Motor neuron (in vitro differentiated cells): ENCODE measurements around the gene MTMR10. TPM values are rescaled to one million over a fixed set of nuclear protein-coding genes. Genes with fewer than 3 reads are reported as not detected.

Experiments
- ATAC-seq, 8 experiments: fragments of 200-7000 bp; cut with Tn5 transposase; replicated peaks in 6 of 8; 2 replicates each; pipeline ENCODE4 v1.8.0; 2021; ENCODE audit warnings: mild to moderate bottlenecking in 8 of 8, moderate library complexity in 8 of 8
- H3K27ac ChIP-seq, 2 donors: fragments of 250-450 bp; sonication (Bioruptor Pico); 2 replicates each; pipeline ENCODE4 v1.9.0; 2021; ENCODE audit warnings: antibody characterized with exemption in 2 of 2, mild to moderate bottlenecking in 2 of 2, moderate library complexity in 1 of 2
- H3K4me1 ChIP-seq, 2 donors: fragments of 250-450 bp; sonication (Bioruptor Pico); replicated peaks in 1 of 2; 2 replicates each; pipeline ENCODE4 v1.6.1; 2021; ENCODE audit warnings: antibody characterized with exemption in 2 of 2, mild to moderate bottlenecking in 2 of 2, moderate library complexity in 1 of 2
- H3K4me3 ChIP-seq, 5 donors: fragments of 250-450 bp; sonication (Bioruptor Pico); 2 replicates each; pipeline ENCODE4 v1.9.0; 2021; ENCODE audit warnings: antibody characterized with exemption in 5 of 5, mild to moderate bottlenecking in 5 of 5, moderate library complexity in 4 of 5
- WGBS, 10 experiments: fragments of 450-650 bp; shearing (Covaris generic); methylation state at CpG; one replicate each; pipeline ENCODE4 v1.0.0; 2022; 5-methylcytosine and 5-hydroxymethylcytosine counted together
- in situ Hi-C, 9 experiments: fragments of 400-800 bp; cut with MboI; loops; one replicate each; pipeline ENCODE4 v1.15.0; 2021; ENCODE audit warnings: low sequenced_read_pairs in 9 of 9, low pct_unique_long_range_greater_than_20kb in 2 of 9; ENCODE audit not compliant: unreplicated experiment in 9 of 9
- total RNA-seq, 8 experiments: library from RNA; unstranded; fragments of 300-600 nt; gene quantifications; 2 replicates each; pipeline versions ENCODE4 v1.2.3 to v1.2.4, GENCODE V29; 2022

MTMR10 gene
- total RNA-seq, 8 experiments from 2014 or later = 6.5 to 68.7 (median 14.7) TPM

DNA sequence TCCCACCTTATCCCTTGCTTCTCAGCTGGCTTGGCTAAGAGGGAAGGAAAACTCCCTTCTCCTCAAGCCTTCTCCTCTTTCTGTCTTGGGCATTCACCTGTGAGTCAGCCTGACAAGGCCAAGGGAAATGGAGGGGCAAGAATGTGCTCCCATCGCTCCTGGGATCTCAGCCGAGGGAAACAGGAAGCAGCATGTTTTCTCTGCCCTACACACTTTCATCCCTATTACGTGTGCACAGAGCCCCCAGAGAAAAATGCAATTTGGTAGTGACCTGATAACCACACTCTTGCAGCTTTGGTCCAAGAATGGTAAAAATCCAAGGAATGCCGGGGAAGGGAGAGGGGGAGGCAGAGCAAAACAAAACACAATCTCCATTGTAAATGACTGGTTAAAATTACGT is 32.9 kb upstream of the MTMR10 start:
- 11 to 80% (median 43%) methylated on average over 1 to 5 of the region's 5 CpGs for WGBS, 10 experiments
- peak in 2 of 8 experiments; percentile 28 to 62 for ATAC-seq
- in situ Hi-C loops = no loop called here
- no peak overlapping the region for H3K4me3 ChIP-seq
- H3K27ac ChIP-seq = no peak overlapping the region
- peaks cover 0 to 20% of the 10 kb centered on the region in 2 donors for H3K4me1 ChIP-seq

DNA sequence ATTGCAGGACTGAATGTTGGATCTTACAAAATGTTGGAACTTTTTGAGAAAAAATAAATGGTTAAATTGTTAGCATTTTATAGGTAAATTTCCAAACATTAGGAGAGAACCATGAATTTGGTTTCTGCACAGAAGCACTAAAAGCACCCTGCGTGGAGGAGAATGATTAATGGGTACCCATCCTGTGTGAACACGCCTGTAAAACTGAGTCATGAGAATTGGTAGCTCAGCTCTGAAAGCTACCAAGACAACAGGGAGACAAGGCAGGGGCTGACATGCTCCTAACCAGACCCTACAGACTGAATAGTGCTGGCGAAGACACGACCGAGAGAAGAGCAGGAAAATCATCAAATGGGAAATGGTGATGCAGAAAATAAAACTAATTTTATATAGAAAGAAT is 32.4 kb upstream of the MTMR10 start:
- H3K4me3 ChIP-seq = no peak overlapping the region
- in situ Hi-C loops = no loop called here
- H3K27ac ChIP-seq = no peak overlapping the region
- WGBS, 10 experiments = 63 to 100% (median 84%) methylated on average over 1 to 5 of the region's 5 CpGs; no CpG with 5 or more reads in 2 of the 10 experiments
- ATAC-seq = no peak
- peaks cover 0 to 20% of the 10 kb centered on the region in 2 donors for H3K4me1 ChIP-seq

DNA sequence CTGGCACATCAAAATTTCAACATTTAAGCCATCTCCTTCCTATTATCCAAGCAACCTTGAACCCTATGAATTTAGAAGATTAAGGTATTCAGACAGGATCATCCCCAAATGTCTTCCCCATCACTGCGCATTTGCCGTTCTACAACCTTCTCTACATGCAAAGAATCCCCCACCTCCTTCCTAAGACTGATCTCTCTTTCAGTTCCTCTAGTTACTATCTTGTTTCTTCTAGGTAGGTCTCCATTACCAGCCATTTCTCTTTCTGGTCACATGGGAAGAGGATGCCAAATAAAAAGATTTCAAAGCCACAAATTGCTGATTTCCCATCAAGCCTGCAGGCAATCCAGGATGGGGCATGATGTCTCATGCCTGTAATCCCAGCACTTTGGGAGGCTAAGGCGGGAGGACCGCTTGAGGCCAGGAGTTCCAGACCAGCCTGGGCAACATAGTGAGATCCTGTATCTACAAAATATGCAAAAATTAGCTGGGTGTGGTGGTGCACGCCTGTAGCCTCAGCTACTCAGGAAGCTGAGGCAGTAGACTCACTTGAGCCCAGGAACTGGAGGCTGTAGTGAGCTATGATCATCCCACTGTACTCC is 29.7 kb upstream of the MTMR10 start:
- WGBS, 10 experiments = 73 to 100% (median 93%) methylated on average over 2 to 5 of the region's 5 CpGs; no CpG with 5 or more reads in 1 of the 10 experiments
- H3K27ac ChIP-seq = no peak overlapping the region
- no peak overlapping the region for H3K4me3 ChIP-seq
- in situ Hi-C loops = no loop called here
- ATAC-seq = no peak
- H3K4me1 ChIP-seq = peaks cover 8 to 13% of the 10 kb centered on the region in 2 donors

DNA sequence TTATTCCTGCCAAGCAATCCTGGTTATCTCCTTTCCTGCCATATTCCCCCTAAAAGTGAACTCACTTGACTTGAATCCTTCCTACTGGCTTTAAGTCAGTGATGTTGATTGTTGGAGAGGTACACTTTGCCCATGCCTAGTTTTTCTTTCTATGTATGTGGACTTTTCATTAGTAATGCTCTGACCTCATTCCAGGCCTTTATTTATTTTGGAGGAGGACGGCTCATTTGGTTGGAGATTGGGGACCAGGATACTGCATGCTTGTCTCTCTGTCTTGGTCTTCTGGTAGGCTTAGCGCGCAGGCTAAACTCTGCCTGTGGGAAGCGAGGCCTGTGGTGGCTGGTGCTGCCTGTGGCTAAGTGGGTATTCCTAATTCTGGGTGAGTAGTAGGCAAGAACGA is 29.1 kb upstream of the MTMR10 start:
- Histone ChIP-seq H3K4me3 (no peak overlapping the region), H3K4me1 (peaks cover 8 to 13% of the 10 kb centered on the region in 2 donors), H3K27ac (no peak overlapping the region)
- in situ Hi-C loops = no loop called here
- ATAC-seq = no peak
- WGBS, 10 experiments = 78 to 100% (median 90%) methylated on average over 1 to 5 of the region's 5 CpGs; no CpG with 5 or more reads in 1 of the 10 experiments

DNA sequence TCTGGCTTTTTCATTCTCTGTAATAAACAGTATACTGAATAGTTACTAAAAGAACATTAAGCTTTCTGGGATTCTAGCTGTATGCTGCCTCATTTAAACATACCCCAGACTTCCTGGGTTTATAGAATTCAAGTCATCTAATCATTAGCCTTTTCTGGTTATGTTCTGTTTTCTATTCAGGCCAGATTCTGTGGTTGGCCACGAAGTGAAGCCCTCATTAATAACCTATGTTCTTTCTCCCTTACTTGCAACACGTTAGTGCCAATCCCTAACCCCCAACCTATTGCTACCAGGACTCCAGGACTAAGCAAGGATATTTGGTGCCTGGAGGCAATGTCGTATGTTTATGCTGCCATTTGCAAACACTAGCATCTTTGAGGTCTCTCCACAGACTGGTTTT is 28.6 kb upstream of the MTMR10 start:
- H3K4me3 ChIP-seq = no peak overlapping the region
- 37 to 100% (median 79%) methylated on average over 1 to 3 of the region's 3 CpGs; no CpG with 5 or more reads in 1 of the 10 experiments for WGBS, 10 experiments
- no peak for ATAC-seq
- H3K27ac ChIP-seq = no peak overlapping the region
- in situ Hi-C loops = no loop called here
- peaks cover 8 to 13% of the 10 kb centered on the region in 2 donors for H3K4me1 ChIP-seq

DNA sequence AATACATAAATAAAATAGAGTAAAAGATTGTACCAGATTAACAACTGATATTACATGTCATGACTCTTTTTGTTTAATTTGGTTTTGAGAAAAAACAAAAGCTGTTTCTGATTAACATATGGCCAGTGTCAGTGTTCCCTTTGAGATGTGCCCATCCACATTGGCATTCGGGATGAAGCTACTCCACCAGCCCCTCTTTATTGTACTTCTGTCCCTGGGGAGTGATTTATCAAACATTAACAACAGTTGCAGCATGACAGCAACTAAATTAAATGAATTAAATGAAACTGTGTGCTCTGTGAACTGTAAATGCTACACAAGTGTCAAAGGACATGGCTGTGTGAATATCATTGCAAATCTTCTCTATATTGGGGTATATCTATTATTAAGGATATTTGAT is 25.9 kb upstream of the MTMR10 start:
- peak in 5 of 8 experiments; percentile 22 to 82 (median 68) for ATAC-seq
- Histone ChIP-seq H3K4me3 (no peak overlapping the region), H3K4me1 (peaks cover 8 to 13% of the 10 kb centered on the region in 2 donors), H3K27ac (no peak overlapping the region)
- in situ Hi-C loops = no loop called here
- WGBS, 10 experiments = 0 to 17% (median 0%) methylated on average over 1 of the region's 1 CpG; no CpG with 5 or more reads in 5 of the 10 experiments

DNA sequence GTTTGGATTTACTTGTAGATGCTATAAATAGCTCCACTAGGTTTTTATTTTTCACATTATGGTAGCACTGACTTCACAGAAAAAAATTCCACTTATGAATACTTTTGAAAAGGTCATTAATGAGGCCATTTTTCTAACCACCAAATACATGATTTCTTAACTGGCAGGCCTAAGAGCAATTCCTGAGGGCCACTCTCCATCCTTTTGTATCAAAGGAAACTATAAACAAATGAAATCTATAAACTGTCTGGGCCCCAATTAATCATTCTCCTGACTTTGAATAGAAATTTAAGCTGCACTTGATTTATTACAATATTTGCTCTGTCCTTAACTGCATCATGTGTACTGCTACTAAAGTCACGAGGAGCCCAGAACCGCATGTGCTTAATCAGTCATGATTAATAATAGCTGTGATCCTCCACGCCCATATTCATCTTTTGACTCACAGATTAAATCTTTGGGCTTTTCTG is 25.1 kb upstream of the MTMR10 start:
- 23 to 80% (median 50%) methylated on average over 2 to 3 of the region's 3 CpGs; no CpG with 5 or more reads in 2 of the 10 experiments for WGBS, 10 experiments
- Histone ChIP-seq H3K4me1 (peaks cover 8 to 13% of the 10 kb centered on the region in 2 donors), H3K27ac (no peak overlapping the region), H3K4me3 (no peak overlapping the region)
- in situ Hi-C loops = no loop called here
- peak in 7 of 8 experiments; percentile 23 to 84 (median 59) for ATAC-seq

DNA sequence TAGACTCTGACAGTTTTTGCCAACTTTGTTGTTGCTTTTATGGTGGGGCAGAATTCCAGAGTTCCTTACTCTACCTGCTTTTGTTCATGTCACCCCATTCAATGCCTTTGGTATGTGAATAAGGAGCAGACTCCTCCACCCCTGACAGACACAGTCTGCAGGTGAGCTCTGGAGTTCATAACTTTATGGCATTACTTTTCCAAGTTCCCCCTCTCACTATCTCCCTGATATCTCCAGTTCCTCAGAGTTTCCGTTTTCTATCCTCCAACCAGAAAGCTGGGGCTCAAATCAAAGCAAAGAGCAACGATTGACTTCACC is 23.1 kb upstream of the MTMR10 start:
- in situ Hi-C loops = no loop called here
- 67 to 100% (median 86%) methylated on average over 1 to 2 of the region's 2 CpGs; no CpG with 5 or more reads in 4 of the 10 experiments for WGBS, 10 experiments
- ATAC-seq = no peak
- no peak overlapping the region for H3K4me3 ChIP-seq
- H3K27ac ChIP-seq = no peak overlapping the region
- peaks cover 8 to 13% of the 10 kb centered on the region in 2 donors for H3K4me1 ChIP-seq

DNA sequence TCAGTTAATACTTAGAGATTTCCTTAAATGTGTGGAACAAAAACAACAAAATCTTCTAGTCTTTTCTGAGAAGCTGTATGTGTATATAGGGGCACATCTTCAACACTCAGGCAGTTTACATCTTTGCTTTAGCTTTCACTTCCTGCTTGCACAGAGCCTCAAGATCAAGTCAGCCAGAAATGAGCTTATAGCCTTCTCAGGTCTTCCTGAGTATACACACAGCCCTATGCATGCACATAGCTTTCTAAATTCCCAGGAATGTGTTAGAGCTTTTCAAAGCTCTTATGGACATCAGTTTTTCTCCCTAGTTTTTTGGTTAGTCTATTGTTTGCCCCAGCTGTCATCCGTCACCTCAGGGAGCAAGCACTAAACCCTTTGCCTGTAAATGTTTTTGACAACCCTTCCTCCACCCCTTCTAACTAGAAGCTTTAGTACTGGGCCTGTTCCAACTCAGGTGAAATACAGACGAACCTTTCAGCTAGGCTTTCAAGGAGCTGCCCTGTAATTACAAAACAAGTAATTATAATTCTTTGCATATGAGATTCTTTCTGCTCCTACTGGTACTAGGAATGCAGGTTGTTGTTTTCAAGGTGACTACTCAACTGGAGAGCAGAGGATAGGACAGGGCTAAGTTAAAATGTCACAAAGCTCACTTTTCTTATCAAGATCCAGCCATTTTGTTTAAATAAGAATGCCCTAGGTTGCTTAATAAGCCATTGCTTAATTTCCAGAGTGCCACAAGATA is 22.6 kb upstream of the MTMR10 start:
- WGBS, 10 experiments = 14 to 100% (median 42%) methylated on average over 1 to 2 of the region's 2 CpGs
- no peak overlapping the region for H3K27ac ChIP-seq
- peaks cover 8 to 13% of the 10 kb centered on the region in 2 donors for H3K4me1 ChIP-seq
- in situ Hi-C loops = no loop called here
- ATAC-seq = no peak
- no peak overlapping the region for H3K4me3 ChIP-seq

DNA sequence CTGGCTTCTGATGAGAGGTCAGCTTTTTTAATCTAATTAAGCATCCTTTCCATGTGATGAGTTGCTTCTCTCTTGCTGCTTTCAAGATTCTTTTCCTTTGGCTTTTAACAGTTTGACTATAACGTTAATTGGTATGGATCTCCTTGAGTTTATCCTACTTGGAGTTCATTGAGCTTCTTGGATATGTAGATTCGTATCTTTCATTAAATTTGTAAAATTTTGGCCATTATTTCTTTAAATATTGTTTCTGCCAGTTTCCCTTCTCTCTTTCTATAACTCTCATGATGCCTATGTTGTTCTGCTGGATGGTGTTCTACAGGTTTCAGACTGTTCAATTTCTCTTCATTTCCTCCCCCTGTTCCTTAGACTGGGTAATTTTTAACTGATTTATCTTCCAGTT is 21.0 kb upstream of the MTMR10 start:
- in situ Hi-C loops = no loop called here
- Histone ChIP-seq H3K27ac (no peak overlapping the region), H3K4me3 (no peak overlapping the region), H3K4me1 (peaks cover 8 to 9% of the 10 kb centered on the region in 2 donors)
- no peak for ATAC-seq
- WGBS, 10 experiments = 10 to 96% (median 60%) methylated on average over 1 to 2 of the region's 2 CpGs; no CpG with 5 or more reads in 1 of the 10 experiments

DNA sequence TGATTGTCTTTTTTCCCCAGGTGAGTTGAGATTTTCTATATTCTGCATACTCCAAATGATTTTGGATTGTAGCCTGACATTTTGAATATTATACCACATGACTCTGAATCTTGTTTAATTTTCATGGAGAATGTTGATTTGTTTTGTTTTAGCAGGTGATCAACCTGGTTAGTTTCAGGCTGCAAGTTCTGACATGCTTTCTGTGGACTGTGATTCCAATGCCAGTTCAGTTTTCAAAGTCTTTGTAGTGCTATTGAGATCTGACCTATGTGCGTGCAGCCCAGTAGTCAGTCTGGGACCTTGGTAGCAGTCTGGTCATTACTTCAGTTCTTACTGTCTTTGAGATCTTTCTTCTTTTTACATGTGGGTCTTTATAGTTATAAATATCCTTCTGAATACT is 18.6 kb upstream of the MTMR10 start:
- no peak overlapping the region for H3K4me3 ChIP-seq
- 20 to 100% (median 88%) methylated on average over 1 of the region's 1 CpG; no CpG with 5 or more reads in 3 of the 10 experiments for WGBS, 10 experiments
- in situ Hi-C loops = no loop called here
- H3K4me1 ChIP-seq = no peaks in the 10 kb centered on the region
- no peak overlapping the region for H3K27ac ChIP-seq
- no peak for ATAC-seq

DNA sequence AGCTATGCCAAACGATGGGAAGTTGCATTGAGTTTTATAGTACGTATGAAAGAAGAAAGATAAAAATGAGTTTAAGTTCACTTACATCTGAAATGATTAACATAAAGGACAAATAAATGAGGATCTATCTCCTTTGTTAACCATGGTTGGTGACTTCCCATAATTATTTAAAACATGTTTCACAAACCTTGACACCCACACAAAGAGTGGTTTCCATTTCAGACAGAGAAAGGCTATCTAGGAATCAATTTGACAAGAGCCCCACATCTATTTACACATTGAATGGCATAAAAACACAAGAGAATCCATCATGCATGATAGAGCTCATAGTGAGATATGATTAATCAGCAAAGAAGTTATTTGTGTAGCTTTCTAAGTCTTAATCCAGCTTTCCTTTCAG is 14.2 kb upstream of the MTMR10 start:
- in situ Hi-C loops = no loop called here
- peaks cover 3 to 6% of the 10 kb centered on the region in 2 donors for H3K4me1 ChIP-seq
- H3K27ac ChIP-seq = no peak overlapping the region
- no peak for ATAC-seq
- no peak overlapping the region for H3K4me3 ChIP-seq
- WGBS, 10 experiments = 17 to 86% (median 66%) methylated on average over 2 of the region's 2 CpGs; no CpG with 5 or more reads in 2 of the 10 experiments

DNA sequence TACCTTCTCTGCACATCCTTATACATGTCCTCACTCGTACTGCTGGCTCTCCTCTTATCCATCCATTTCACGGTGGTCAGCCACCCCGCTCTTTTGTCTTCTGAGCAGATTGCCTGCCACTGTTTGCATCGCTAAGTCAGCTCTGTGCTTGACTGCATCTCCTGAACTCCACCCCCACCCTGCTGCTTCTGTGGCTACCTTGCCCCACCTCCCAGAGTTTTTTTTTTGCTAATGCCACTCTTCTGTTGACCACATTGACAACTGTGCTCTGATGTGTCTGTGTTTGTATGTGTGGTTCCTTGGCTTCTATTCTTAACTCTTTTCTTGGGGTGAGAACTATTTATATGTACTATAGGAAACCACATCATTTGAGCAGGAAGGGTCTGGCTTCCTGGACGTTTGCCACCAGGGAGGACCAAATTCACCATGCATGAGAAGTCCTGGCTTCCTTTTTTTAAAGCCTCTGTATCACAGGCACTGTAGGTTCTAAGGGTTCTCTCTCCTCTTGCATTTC is 12.8 kb upstream of the MTMR10 start:
- in situ Hi-C loops = no loop called here
- Histone ChIP-seq H3K4me1 (peaks cover 3 to 6% of the 10 kb centered on the region in 2 donors), H3K27ac (no peak overlapping the region), H3K4me3 (no peak overlapping the region)
- WGBS, 10 experiments = 15 to 80% (median 50%) methylated on average over 1 to 4 of the region's 5 CpGs; no CpG with 5 or more reads in 2 of the 10 experiments
- peak in 7 of 8 experiments; percentile 26 to 97 (median 74) for ATAC-seq
